Motor neuron (in vitro differentiated cells): Measurements from ENCODE around the gene LRRC1. TPM values are rescaled to one million over a fixed set of nuclear protein-coding genes. Genes with fewer than 3 reads are reported as not detected.

Experiments used
- ATAC-seq, 8 experiments: fragments of 200-7000 bp; cut with Tn5 transposase; replicated peaks in 6 of 8; 2 replicates each; pipeline ENCODE4 v1.8.0; 2021; ENCODE audit warnings: mild to moderate bottlenecking in 8 of 8, moderate library complexity in 8 of 8
- H3K27ac ChIP-seq, 2 donors: fragments of 250-450 bp; sonication (Bioruptor Pico); 2 replicates each; pipeline ENCODE4 v1.9.0; 2021; ENCODE audit warnings: antibody characterized with exemption in 2 of 2, mild to moderate bottlenecking in 2 of 2, moderate library complexity in 1 of 2
- H3K4me1 ChIP-seq, 2 donors: fragments of 250-450 bp; sonication (Bioruptor Pico); replicated peaks in 1 of 2; 2 replicates each; pipeline ENCODE4 v1.6.1; 2021; ENCODE audit warnings: antibody characterized with exemption in 2 of 2, mild to moderate bottlenecking in 2 of 2, moderate library complexity in 1 of 2
- H3K4me3 ChIP-seq, 5 donors: fragments of 250-450 bp; sonication (Bioruptor Pico); 2 replicates each; pipeline ENCODE4 v1.9.0; 2021; ENCODE audit warnings: antibody characterized with exemption in 5 of 5, mild to moderate bottlenecking in 5 of 5, moderate library complexity in 4 of 5
- WGBS, 10 experiments: fragments of 450-650 bp; shearing (Covaris generic); methylation state at CpG; one replicate each; pipeline ENCODE4 v1.0.0; 2022; 5-methylcytosine and 5-hydroxymethylcytosine counted together
- in situ Hi-C, 9 experiments: fragments of 400-800 bp; cut with MboI; loops; one replicate each; pipeline ENCODE4 v1.15.0; 2021; ENCODE audit warnings: low sequenced_read_pairs in 9 of 9, low pct_unique_long_range_greater_than_20kb in 2 of 9; ENCODE audit not compliant: unreplicated experiment in 9 of 9
- total RNA-seq, 8 experiments: library from RNA; unstranded; fragments of 300-600 nt; gene quantifications; 2 replicates each; pipeline versions ENCODE4 v1.2.3 to v1.2.4, GENCODE V29; 2022

Gene LRRC1
- total RNA-seq, 8 experiments from 2014 or later: 4.3 to 9.3 (median 7.8) TPM

GRCh38 chr6:53861518-53861917 is 66.7 kb downstream of the LRRC1 start:
- 87 to 100% (median 100%) methylated on average over 1 to 3 of the region's 3 CpGs; no CpG with 5 or more reads in 3 of the 10 experiments for WGBS, 10 experiments
- in situ Hi-C loops: no loop called here
- Histone ChIP-seq H3K27ac (no peak overlapping the region), H3K4me3 (no peak overlapping the region), H3K4me1 (peaks cover 24 to 55% of the 10 kb centered on the region in 2 donors)
- no peak for ATAC-seq

GRCh38 chr6:53862662-53863462 is 68.1 kb downstream of the LRRC1 start:
- ATAC-seq: peak; percentile 69 to 95 (median 91)
- in situ Hi-C loops: no loop called here
- H3K4me1 ChIP-seq: peaks cover 18 to 55% of the 10 kb centered on the region in 2 donors
- H3K4me3 ChIP-seq: no peak overlapping the region
- 29 to 89% (median 71%) methylated on average over 2 to 6 of the region's 7 CpGs; no CpG with 5 or more reads in 1 of the 10 experiments for WGBS, 10 experiments
- H3K27ac ChIP-seq: peak overlapping the region in 1 of 2 donors; percentile 32

- Histone ChIP-seq H3K27ac (no peak overlapping the region), H3K4me1 (peaks cover 18 to 45% of the 10 kb centered on the region in 2 donors), H3K4me3 (no peak overlapping the region)
- ATAC-seq: no peak
- in situ Hi-C loops: no loop called here
- 67 to 100% (median 99%) methylated on average over 1 to 5 of the region's 5 CpGs for WGBS, 10 experiments
Observed at GRCh38 chr6:53864781-53865180, 70.0 kb downstream of the LRRC1 start.

GRCh38 chr6:53866226-53866625 is 71.4 kb downstream of the LRRC1 start:
- no peak for ATAC-seq
- Histone ChIP-seq H3K27ac (no peak overlapping the region), H3K4me1 (peaks cover 16 to 37% of the 10 kb centered on the region in 2 donors), H3K4me3 (no peak overlapping the region)
- 73 to 100% (median 83%) methylated on average over 1 to 4 of the region's 4 CpGs for WGBS, 10 experiments
- in situ Hi-C loops: no loop called here

- in situ Hi-C loops: no loop called here
- H3K27ac ChIP-seq: no peak overlapping the region
- ATAC-seq: peak in 2 of 8 experiments; percentile 47 to 60
Observed at GRCh38 chr6:53868626-53869025, 73.8 kb downstream of the LRRC1 start.

GRCh38 chr6:53869964-53870363 is 75.2 kb downstream of the LRRC1 start:
- H3K27ac ChIP-seq: no peak overlapping the region
- no peak for ATAC-seq
- no peak overlapping the region for H3K4me3 ChIP-seq
- peaks cover 0 to 6% of the 10 kb centered on the region in 2 donors for H3K4me1 ChIP-seq
- WGBS, 10 experiments: 76 to 93% (median 86%) methylated on average over 2 to 6 of the region's 6 CpGs; no CpG with 5 or more reads in 2 of the 10 experiments
- in situ Hi-C loops: no loop called here

More at GRCh38 chr6:53868626-53869025, 73.8 kb downstream of the LRRC1 start:
- Histone ChIP-seq H3K4me3 (no peak overlapping the region), H3K4me1 (peaks cover 4 to 19% of the 10 kb centered on the region in 2 donors)

- Histone ChIP-seq H3K4me3 (no peak overlapping the region), H3K4me1 (no peaks in the 10 kb centered on the region), H3K27ac (no peak overlapping the region)
- WGBS, 10 experiments: 86 to 100% (median 95%) methylated on average over 2 to 4 of the region's 4 CpGs; no CpG with 5 or more reads in 1 of the 10 experiments
- ATAC-seq: no peak
- in situ Hi-C loops: no loop called here
Observed at GRCh38 chr6:53873922-53874321, 79.1 kb downstream of the LRRC1 start.

GRCh38 chr6:53874964-53875363 is 80.2 kb downstream of the LRRC1 start:
- H3K4me3 ChIP-seq: no peak overlapping the region
- peak in 3 of 8 experiments; percentile 25 to 87 (median 57) for ATAC-seq
- no peak overlapping the region for H3K27ac ChIP-seq
- in situ Hi-C loops: no loop called here
- 13 to 100% (median 90%) methylated on average over 1 to 2 of the region's 2 CpGs for WGBS, 10 experiments
- H3K4me1 ChIP-seq: no peaks in the 10 kb centered on the region

GRCh38 chr6:53877151-53877550 is 82.3 kb downstream of the LRRC1 start:
- H3K27ac ChIP-seq: no peak overlapping the region
- no peaks in the 10 kb centered on the region for H3K4me1 ChIP-seq
- in situ Hi-C loops: no loop called here
- H3K4me3 ChIP-seq: no peak overlapping the region
- ATAC-seq: no peak
- 43 to 100% (median 66%) methylated on average over 1 to 2 of the region's 2 CpGs; no CpG with 5 or more reads in 2 of the 10 experiments for WGBS, 10 experiments

- no peak overlapping the region for H3K4me3 ChIP-seq
- peaks cover 0 to 6% of the 10 kb centered on the region in 2 donors for H3K4me1 ChIP-seq
- ATAC-seq: no peak
- WGBS, 10 experiments: 88 to 100% (median 100%) methylated on average over 1 to 2 of the region's 2 CpGs; no CpG with 5 or more reads in 3 of the 10 experiments
- no peak overlapping the region for H3K27ac ChIP-seq
- in situ Hi-C loops: no loop called here
Observed at GRCh38 chr6:53878808-53879207, 84.0 kb downstream of the LRRC1 start.

GRCh38 chr6:53879608-53880007 is 84.8 kb downstream of the LRRC1 start:
- in situ Hi-C loops: no loop called here
- 8 to 100% (median 78%) methylated on average over 1 to 4 of the region's 4 CpGs; no CpG with 5 or more reads in 1 of the 10 experiments for WGBS, 10 experiments

GRCh38 chr6:53887316-53887715 is 92.5 kb downstream of the LRRC1 start:
- no peak for ATAC-seq
- Histone ChIP-seq H3K4me1 (peaks cover 0 to 5% of the 10 kb centered on the region in 2 donors), H3K4me3 (no peak overlapping the region), H3K27ac (no peak overlapping the region)
- in situ Hi-C loops: no loop called here
- 17 to 100% (median 63%) methylated on average over 1 to 2 of the region's 2 CpGs; no CpG with 5 or more reads in 1 of the 10 experiments for WGBS, 10 experiments

More at GRCh38 chr6:53879608-53880007, 84.8 kb downstream of the LRRC1 start:
- ATAC-seq: no peak
- peaks cover 0 to 6% of the 10 kb centered on the region in 2 donors for H3K4me1 ChIP-seq
- H3K4me3 ChIP-seq: no peak overlapping the region
- H3K27ac ChIP-seq: no peak overlapping the region

- Histone ChIP-seq H3K4me1 (no peaks in the 10 kb centered on the region), H3K4me3 (no peak overlapping the region), H3K27ac (no peak overlapping the region)
- WGBS, 10 experiments: 0 to 83% (median 11%) methylated on average over 1 of the region's 1 CpG
- ATAC-seq: peak in 3 of 8 experiments; percentile 85 to 95 (median 94)
- in situ Hi-C loops: no loop called here
Observed at GRCh38 chr6:53888931-53889330, 94.1 kb downstream of the LRRC1 start.
